Measurements from ENCODE around the gene NFIC.
A peak's percentile ranks its signal among the peaks of the same experiment; 100 is the strongest.

Gene NFIC

GRCh38 chr19:3467437-3468198 lies 101.2 kb downstream of the NFIC start:
- DNase-seq (ENCODE audit: low read depth, low spot score), result no peak

- DNase-seq (ENCODE audit: low read depth, low spot score), result no peak
These were observed 101.8 kb downstream of the NFIC start for GRCh38 chr19:3468211-3468610.

GRCh38 chr19:3469638-3470499 lies 103.5 kb downstream of the NFIC start:
- no peak for DNase-seq (ENCODE audit: low read depth, low spot score)

GRCh38 chr19:3470500-3471128 lies 104.2 kb downstream of the NFIC start:
- DNase-seq (ENCODE audit: low read depth, low spot score), result no peak

- DNase-seq (ENCODE audit: low read depth, low spot score), result peak; percentile 55
These were observed 105.7 kb downstream of the NFIC start for GRCh38 chr19:3471954-3472655.

- no peak for DNase-seq (ENCODE audit: low read depth, low spot score)
These were observed 107.6 kb downstream of the NFIC start for GRCh38 chr19:3474010-3474409.

- no peak for DNase-seq (ENCODE audit: low read depth, low spot score)
These were observed 108.2 kb downstream of the NFIC start for GRCh38 chr19:3474614-3475013.

- DNase-seq (ENCODE audit: low read depth, low spot score), result no peak
These were observed 109.1 kb downstream of the NFIC start for GRCh38 chr19:3475449-3475848.

- DNase-seq (ENCODE audit: low read depth, low spot score), result no peak
These were observed 110.4 kb downstream of the NFIC start for GRCh38 chr19:3476830-3477229.

GRCh38 chr19:3477506-3477905 lies 111.1 kb downstream of the NFIC start:
- DNase-seq (ENCODE audit: low read depth, low spot score), result no peak

GRCh38 chr19:3477951-3478350 lies 111.6 kb downstream of the NFIC start:
- DNase-seq (ENCODE audit: low read depth, low spot score), result no peak

GRCh38 chr19:3478409-3479176 lies 112.2 kb downstream of the NFIC start:
- no peak for DNase-seq (ENCODE audit: low read depth, low spot score)

GRCh38 chr19:3479177-3479833 lies 112.9 kb downstream of the NFIC start:
- no peak for DNase-seq (ENCODE audit: low read depth, low spot score)

GRCh38 chr19:3479834-3480215 lies 113.4 kb downstream of the NFIC start:
- no peak for DNase-seq (ENCODE audit: low read depth, low spot score)

- no peak for DNase-seq (ENCODE audit: low read depth, low spot score)
These were observed 114.2 kb downstream of the NFIC start, which contains the start of gene SMIM24 for GRCh38 chr19:3480383-3481091. SMIM24 (minus strand) TSS chr19:3480525; CDS start chr19:3480463, 62 bp downstream.

- no peak for DNase-seq (ENCODE audit: low read depth, low spot score)
These were observed 115.1 kb downstream of the NFIC start for GRCh38 chr19:3481241-3482090.

- no peak for DNase-seq (ENCODE audit: low read depth, low spot score)
These were observed 116.3 kb downstream of the NFIC start for GRCh38 chr19:3482507-3483225.

GRCh38 chr19:3483226-3483628 lies 116.8 kb downstream of the NFIC start, which contains the start of gene SMIM44:
SMIM44 (minus strand) TSS chr19:3483441; CDS start chr19:3483403, 38 bp downstream.
- no peak for DNase-seq (ENCODE audit: low read depth, low spot score)
